K562 (cell line): ENCODE results near the gene GNAZ. TPM values are rescaled to one million over a fixed set of nuclear protein-coding genes. Genes with fewer than 3 reads are reported as not detected.

Experiments used
- ATAC-seq: fragments of 200-7000 bp; cut with Tn5 transposase; 3 replicates; pipeline ENCODE4 v1.9.1; 2020; ENCODE audit warnings: moderate library complexity
- BruUV-seq: library from RNA; stranded (reverse); fragments of 400-500 nt; replicated peaks from 2 replicates; lab custom pipeline; 2021; lab: Mats Ljungman, UMichigan
- CTCF ChIA-PET: fragments of 300-600 bp; formaldehyde crosslinking; extraction: SDS; loops from one replicate; lab custom pipeline; 2021; ENCODE audit warnings: low intra/inter-chr PET ratio; lab: Yijun Ruan, JAX
- POLR2A ChIA-PET: fragments of 300-600, 350-650 bp; sonication (Branson Sonifier 250); formaldehyde crosslinking; extraction: SDS; loops from one replicate; lab custom pipeline; 2021; ENCODE audit warnings: antibody characterized with exemption, inconsistent platforms; lab: Yijun Ruan, JAX
- DNase-seq, 4 experiments: peaks; one replicate each; pipeline versions ENCODE4 v3.0.0 to v3.0.0-alpha.2; 2011 to 2018; ENCODE audit warnings: low spot score in 3 of 4, mixed read lengths in 3 of 4; ENCODE audit errors: extremely low read depth in 1 of 4
- FAIRE-seq: peaks from 2 replicates; lab custom pipeline; 2011; peaks lifted over from hg19 to GRCh38; lab: Jason Lieb, UNC
- H2AFZ ChIP-seq: 2 replicates; pipeline ENCODE4 v1.6.0; 2011; ENCODE audit warnings: low read depth, low read length, control low read depth, inconsistent platforms
- H3K27ac ChIP-seq: fragments of 200-600 bp; 3 replicates; pipeline ENCODE4 v1.8.0; 2011; ENCODE audit warnings: low read depth, mild to moderate bottlenecking, control low read depth, inconsistent platforms, low read length, moderate library complexity, mixed read lengths; ENCODE audit errors: extremely low read depth
- H3K27me3 ChIP-seq, 2 experiments: fragments of 300-600 bp in 1 of 2; 2 replicates in 1 of 2; 3 replicates in 1 of 2; pipeline versions ENCODE4 v1.6.0 to v1.8.0; 2011; ENCODE audit warnings: inconsistent platforms in 2 of 2, low read length in 2 of 2, mild to moderate bottlenecking in 1 of 2, mixed read lengths in 1 of 2, moderate library complexity in 1 of 2; ENCODE audit not compliant: control insufficient read depth in 2 of 2, insufficient read depth in 2 of 2
- H3K36me3 ChIP-seq: fragments of 300-600 bp; 3 replicates; pipeline ENCODE4 v1.8.0; 2011; ENCODE audit warnings: mild to moderate bottlenecking, low read length, inconsistent platforms; ENCODE audit not compliant: control insufficient read depth, insufficient read depth
- H3K4me1 ChIP-seq, 2 experiments: fragments of 200-600 bp in 1 of 2; replicated peaks in 1 of 2; 2 replicates in 1 of 2; 3 replicates in 1 of 2; pipeline versions ENCODE4 v1.5.1 to v1.8.0; 2011; ENCODE audit warnings: inconsistent platforms in 2 of 2, low read length in 2 of 2, mild to moderate bottlenecking in 1 of 2, mixed read lengths in 1 of 2, moderate library complexity in 1 of 2; ENCODE audit not compliant: control insufficient read depth in 2 of 2, insufficient read depth in 2 of 2
- H3K4me2 ChIP-seq: 2 replicates; pipeline ENCODE4 v1.6.1; 2011; ENCODE audit warnings: low read length, control low read depth, inconsistent platforms, mixed read lengths; ENCODE audit not compliant: insufficient read depth
- H3K4me3 ChIP-seq: fragments of 200-600 bp; sonication (generic), shearing (Covaris generic); 2 replicates; pipeline ENCODE4 v1.5.1; 2016; ENCODE audit warnings: control low read depth, inconsistent platforms
- H3K79me2 ChIP-seq: fragments of 200-600 bp; 3 replicates; pipeline ENCODE4 v1.8.0; 2011; ENCODE audit warnings: low read length, inconsistent platforms; ENCODE audit not compliant: control insufficient read depth, insufficient read depth
- H3K9ac ChIP-seq, 2 experiments: 2 replicates each; pipeline versions ENCODE4 v1.6.0 to v1.6.1; 2011; ENCODE audit warnings: low read depth in 2 of 2, low read length in 2 of 2, control low read depth in 1 of 2, inconsistent platforms in 1 of 2, mild to moderate bottlenecking in 1 of 2, mixed read lengths in 1 of 2; ENCODE audit not compliant: insufficient read depth in 1 of 2
- H3K9me1 ChIP-seq: one replicate; pipeline ENCODE4 v1.6.0; 2011; ENCODE audit warnings: inconsistent platforms, mild to moderate bottlenecking, low read length, moderate library complexity; ENCODE audit not compliant: control insufficient read depth, insufficient read depth
- H3K9me3 ChIP-seq: replicated peaks from 2 replicates; pipeline ENCODE4 v1.5.1; 2011; ENCODE audit warnings: low read depth, low read length, inconsistent platforms; ENCODE audit not compliant: control insufficient read depth, insufficient read depth
- H4K20me1 ChIP-seq: replicated peaks from 2 replicates; pipeline ENCODE4 v1.6.1; 2011; ENCODE audit warnings: low read length, inconsistent platforms, mixed read lengths; ENCODE audit not compliant: control insufficient read depth, insufficient read depth
- GABPA ChIP-seq: fragments of 200-800 bp; sonication (Bioruptor generic); conservative IDR thresholded peaks from 2 replicates; pipeline ENCODE4 v1.6.1; 2016; ENCODE audit warnings: low read depth, missing genetic modification characterization, missing compliant biosample characterization
- HOMEZ ChIP-seq: fragments of 250-450 bp; sonication (Bioruptor Pico); IDR thresholded peaks from 2 replicates; pipeline ENCODE4 v1.4.0; 2020; ENCODE audit warnings: mild to moderate bottlenecking, moderate library complexity
- IRF2 ChIP-seq: sonication (generic); formaldehyde crosslinking; IDR thresholded peaks from 2 replicates; pipeline ENCODE4 v1.8.1; 2022; ENCODE audit warnings: mild to moderate bottlenecking, missing genetic modification reagents
- MEF2A ChIP-seq: IDR thresholded peaks from 2 replicates; pipeline ENCODE4 v1.6.1; 2011; ENCODE audit warnings: low read depth, mild to moderate bottlenecking, low read length, moderate library complexity; ENCODE audit not compliant: control insufficient read depth
- MTA3 ChIP-seq: fragments of 450-650 bp; formaldehyde crosslinking; IDR thresholded peaks from 2 replicates; pipeline ENCODE4 v1.6.1; 2017; ENCODE audit warnings: mild to moderate bottlenecking, borderline replicate concordance
- NCOA4 ChIP-seq: fragments of 450-650 bp; IDR thresholded peaks from 2 replicates; pipeline ENCODE4 v1.6.1; 2018; ENCODE audit warnings: mild to moderate bottlenecking; ENCODE audit not compliant: partially characterized antibody
- NFATC3 ChIP-seq: fragments of 450-650 bp; IDR thresholded peaks from 2 replicates; pipeline ENCODE4 v1.6.1; 2017; ENCODE audit warnings: mild to moderate bottlenecking
- RFX1 ChIP-seq: fragments of 450-650 bp; IDR thresholded peaks from 2 replicates; pipeline ENCODE4 v1.6.1; 2016; ENCODE audit warnings: mild to moderate bottlenecking, moderate library complexity
- ZEB2 ChIP-seq: fragments of 450-650 bp; IDR thresholded peaks from 2 replicates; pipeline ENCODE4 v1.6.1; 2016
- ZFPM2 ChIP-seq: fragments of 250-450 bp; sonication (Bioruptor Pico); IDR thresholded peaks from 2 replicates; pipeline ENCODE4 v1.5.1; 2022; ENCODE audit warnings: mild to moderate bottlenecking
- ZNF707 ChIP-seq: fragments of 250-450 bp; sonication (Bioruptor Pico); conservative IDR thresholded peaks from 2 replicates; pipeline ENCODE4 v1.8.0; 2022; ENCODE audit warnings: inconsistent platforms, mild to moderate bottlenecking, moderate library complexity
- ZNF785 ChIP-seq: fragments of 250-450 bp; sonication (Bioruptor Pico); IDR thresholded peaks from 2 replicates; pipeline ENCODE4 v1.4.0; 2020; ENCODE audit warnings: mild to moderate bottlenecking
- WGBS: fragments of 100-300 bp; shearing (Covaris generic); methylation state at CpG from one replicate; pipeline ENCODE4 v1.1.6; 2016; ENCODE audit warnings: low coverage, mixed read lengths; ENCODE audit not compliant: insufficient coverage; ENCODE audit errors: missing lambda C conversion rate; 5-methylcytosine and 5-hydroxymethylcytosine counted together
- in situ Hi-C: fragments of 300-500 bp; cut with MboI; formaldehyde crosslinking; loops from 4 replicates; pipeline ENCODE4 v1.15.0; 2018; ENCODE audit warnings: inconsistent platforms, mixed read lengths
- intact Hi-C: fragments of 100-400 bp; cut with micrococcal nuclease; formaldehyde crosslinking; loops from 2 replicates; pipeline ENCODE4 v1.14.2; 2022
- polyA plus RNA-seq, 8 experiments: library from polyadenylated mRNA; depleted of rRNA in 4 of 8; stranded (reverse) in 5 of 8; unstranded in 3 of 8; fragments of >200 nt; fragmentation: Nextera tagmentation in 2 of 8; fragmentation: Illumina TruSeq in 1 of 8; extraction: Ambion mirVana in 2 of 8; extraction: Trizol in 1 of 8; gene quantifications; 2 replicates each; pipeline versions ENCODE4 v1.2.1 to v1.2.3, GENCODE V29; 2011 to 2014; ENCODE audit warnings: inconsistent platforms in 1 of 8, missing spikeins in 1 of 8
- total RNA-seq, 7 experiments: library from RNA; depleted of rRNA in 6 of 7; stranded (reverse); fragments of >200 nt in 6 of 7; fragmentation: Illumina TruSeq in 2 of 7; extraction: Trizol in 2 of 7; gene quantifications; 2 replicates each; pipeline versions ENCODE4 v1.2.1 to v1.2.3, GENCODE V29; 2011 to 2021; ENCODE audit warnings: low replicate concordance in 1 of 7
- TF ChIP-seq, protein P1 (sequence below): fragments of 250-450 bp; sonication (Bioruptor Pico); IDR thresholded peaks from 2 replicates; pipeline ENCODE4 v1.4.0; 2020
- TF ChIP-seq, protein P2 (sequence below): sonication (generic); formaldehyde crosslinking; IDR thresholded peaks from 2 replicates; pipeline ENCODE4 v1.8.0; 2022; ENCODE audit warnings: missing genetic modification reagents, mild to moderate bottlenecking, borderline replicate concordance

GNAZ gene
- total and polyA plus RNA-seq, 9 of the 15 experiments (the other 6 are each of a cell fraction or from before 2014, with no cell fraction given): 0.04 to 0.22 (median 0.13) TPM; not detected in 3

- FAIRE-seq: no peak
- TF ChIP-seq, protein P1, sequence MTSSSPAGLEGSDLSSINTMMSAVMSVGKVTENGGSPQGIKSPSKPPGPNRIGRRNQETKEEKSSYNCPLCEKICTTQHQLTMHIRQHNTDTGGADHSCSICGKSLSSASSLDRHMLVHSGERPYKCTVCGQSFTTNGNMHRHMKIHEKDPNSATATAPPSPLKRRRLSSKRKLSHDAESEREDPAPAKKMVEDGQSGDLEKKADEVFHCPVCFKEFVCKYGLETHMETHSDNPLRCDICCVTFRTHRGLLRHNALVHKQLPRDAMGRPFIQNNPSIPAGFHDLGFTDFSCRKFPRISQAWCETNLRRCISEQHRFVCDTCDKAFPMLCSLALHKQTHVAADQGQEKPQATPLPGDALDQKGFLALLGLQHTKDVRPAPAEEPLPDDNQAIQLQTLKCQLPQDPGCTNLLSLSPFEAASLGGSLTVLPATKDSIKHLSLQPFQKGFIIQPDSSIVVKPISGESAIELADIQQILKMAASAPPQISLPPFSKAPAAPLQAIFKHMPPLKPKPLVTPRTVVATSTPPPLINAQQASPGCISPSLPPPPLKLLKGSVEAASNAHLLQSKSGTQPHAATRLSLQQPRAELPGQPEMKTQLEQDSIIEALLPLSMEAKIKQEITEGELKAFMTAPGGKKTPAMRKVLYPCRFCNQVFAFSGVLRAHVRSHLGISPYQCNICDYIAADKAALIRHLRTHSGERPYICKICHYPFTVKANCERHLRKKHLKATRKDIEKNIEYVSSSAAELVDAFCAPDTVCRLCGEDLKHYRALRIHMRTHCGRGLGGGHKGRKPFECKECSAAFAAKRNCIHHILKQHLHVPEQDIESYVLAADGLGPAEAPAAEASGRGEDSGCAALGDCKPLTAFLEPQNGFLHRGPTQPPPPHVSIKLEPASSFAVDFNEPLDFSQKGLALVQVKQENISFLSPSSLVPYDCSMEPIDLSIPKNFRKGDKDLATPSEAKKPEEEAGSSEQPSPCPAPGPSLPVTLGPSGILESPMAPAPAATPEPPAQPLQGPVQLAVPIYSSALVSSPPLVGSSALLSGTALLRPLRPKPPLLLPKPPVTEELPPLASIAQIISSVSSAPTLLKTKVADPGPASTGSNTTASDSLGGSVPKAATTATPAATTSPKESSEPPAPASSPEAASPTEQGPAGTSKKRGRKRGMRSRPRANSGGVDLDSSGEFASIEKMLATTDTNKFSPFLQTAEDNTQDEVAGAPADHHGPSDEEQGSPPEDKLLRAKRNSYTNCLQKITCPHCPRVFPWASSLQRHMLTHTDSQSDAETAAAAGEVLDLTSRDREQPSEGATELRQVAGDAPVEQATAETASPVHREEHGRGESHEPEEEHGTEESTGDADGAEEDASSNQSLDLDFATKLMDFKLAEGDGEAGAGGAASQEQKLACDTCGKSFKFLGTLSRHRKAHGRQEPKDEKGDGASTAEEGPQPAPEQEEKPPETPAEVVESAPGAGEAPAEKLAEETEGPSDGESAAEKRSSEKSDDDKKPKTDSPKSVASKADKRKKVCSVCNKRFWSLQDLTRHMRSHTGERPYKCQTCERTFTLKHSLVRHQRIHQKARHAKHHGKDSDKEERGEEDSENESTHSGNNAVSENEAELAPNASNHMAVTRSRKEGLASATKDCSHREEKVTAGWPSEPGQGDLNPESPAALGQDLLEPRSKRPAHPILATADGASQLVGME (CRISPR knock-in tag): no peak
- TF ChIP-seq, protein P2, sequence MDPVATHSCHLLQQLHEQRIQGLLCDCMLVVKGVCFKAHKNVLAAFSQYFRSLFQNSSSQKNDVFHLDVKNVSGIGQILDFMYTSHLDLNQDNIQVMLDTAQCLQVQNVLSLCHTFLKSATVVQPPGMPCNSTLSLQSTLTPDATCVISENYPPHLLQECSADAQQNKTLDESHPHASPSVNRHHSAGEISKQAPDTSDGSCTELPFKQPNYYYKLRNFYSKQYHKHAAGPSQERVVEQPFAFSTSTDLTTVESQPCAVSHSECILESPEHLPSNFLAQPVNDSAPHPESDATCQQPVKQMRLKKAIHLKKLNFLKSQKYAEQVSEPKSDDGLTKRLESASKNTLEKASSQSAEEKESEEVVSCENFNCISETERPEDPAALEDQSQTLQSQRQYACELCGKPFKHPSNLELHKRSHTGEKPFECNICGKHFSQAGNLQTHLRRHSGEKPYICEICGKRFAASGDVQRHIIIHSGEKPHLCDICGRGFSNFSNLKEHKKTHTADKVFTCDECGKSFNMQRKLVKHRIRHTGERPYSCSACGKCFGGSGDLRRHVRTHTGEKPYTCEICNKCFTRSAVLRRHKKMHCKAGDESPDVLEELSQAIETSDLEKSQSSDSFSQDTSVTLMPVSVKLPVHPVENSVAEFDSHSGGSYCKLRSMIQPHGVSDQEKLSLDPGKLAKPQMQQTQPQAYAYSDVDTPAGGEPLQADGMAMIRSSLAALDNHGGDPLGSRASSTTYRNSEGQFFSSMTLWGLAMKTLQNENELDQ (CRISPR knock-in tag): no peak
- TF ChIP-seq NFATC3 (no peak), MTA3 (no peak), ZNF785 (no peak), IRF2 (CRISPR knock-in tag) (no peak), MEF2A (no peak), GABPA (tag) (no peak), HOMEZ (CRISPR knock-in tag) (no peak), ZNF707 (CRISPR knock-in tag) (no peak), ZEB2 (no peak), RFX1 (no peak), NCOA4 (no peak), ZFPM2 (CRISPR knock-in tag) (no peak)
These were observed 80.4 kb downstream of the GNAZ start for GRCh38 chr22:23150762-23151161.

More at GRCh38 chr22:23150762-23151161, 80.4 kb downstream of the GNAZ start:
- 4% methylated on average over 6 of the region's 6 CpGs for WGBS
- Histone ChIP-seq H3K36me3 (no peaks in the 10 kb centered on the region), H3K4me3 (no peak overlapping the region), H3K27me3 (peaks cover 64 to 80% of the 10 kb centered on the region in 2 experiments), H3K4me2 (no peak overlapping the region), H3K9ac (peak overlapping the region in 1 of 2 experiments; percentile 2; a peak in 1 of 4 replicates), H3K27ac (no peak overlapping the region), H3K9me3 (no peaks in the 10 kb centered on the region), H2AFZ (no peak overlapping the region), H3K4me1 (peaks cover 0 to 23% of the 10 kb centered on the region in 2 experiments; a peak in 4 of 5 replicates), H3K79me2 (no peaks in the 10 kb centered on the region), H4K20me1 (peaks cover 79% of the 10 kb centered on the region), H3K9me1 (peaks cover 2% of the 10 kb centered on the region)
- DNase-seq (peak in 2 of 4 experiments; percentile 59 to 60), ATAC-seq (0 out of 3 replicates have a peak, but pooled peaks have one; percentile 1)
- intact Hi-C loops: no loop called here
- POLR2A ChIA-PET: interaction anchor here (0.6 to 86.5 kb wide), 6 partner anchors 9 to 235 kb away, joined by 3 to 3476 read pairs (median 6); partner anchors contain the start of genes BCR and RSPH14
- no TSS peak for BruUV-seq
- CTCF ChIA-PET: no interaction called here
- in situ Hi-C loops: loop anchor here (25.0 kb wide), 1 partner anchor 437 kb away; the partner anchor contains the start of gene IGLL1
